ENCODE results near the gene PROSER2.
A peak's percentile ranks its signal among the peaks of the same experiment; 100 is the strongest.
"Not testable (repeated sequence)": the region's sequence is repeated elsewhere in the genome, so short reads cannot be mapped to it uniquely, and the experiment has no call there.

PROSER2 gene

GRCh38 chr10:11835704-11836103 is 12.5 kb downstream of the PROSER2 start:
- DNase-seq (ENCODE audit: low read depth, low spot score): no peak

- DNase-seq (ENCODE audit: low read depth, low spot score): no peak
Measured at GRCh38 chr10:11837372-11838161, 14.4 kb downstream of the PROSER2 start.

GRCh38 chr10:11838298-11838852 is 15.2 kb downstream of the PROSER2 start:
- DNase-seq (ENCODE audit: low read depth, low spot score): no peak

GRCh38 chr10:11841375-11841774 is 18.2 kb downstream of the PROSER2 start:
- DNase-seq (ENCODE audit: low read depth, low spot score): no peak

GRCh38 chr10:11842411-11842810 is 19.3 kb downstream of the PROSER2 start:
- DNase-seq (ENCODE audit: low read depth, low spot score): no peak

- no peak for DNase-seq (ENCODE audit: low read depth, low spot score)
Measured at GRCh38 chr10:11845113-11845512, 22.0 kb downstream of the PROSER2 start.

GRCh38 chr10:11846542-11846941 is 23.4 kb downstream of the PROSER2 start:
- no peak for DNase-seq (ENCODE audit: low read depth, low spot score)

- no peak for DNase-seq (ENCODE audit: low read depth, low spot score)
Measured at GRCh38 chr10:11849277-11849676, 26.1 kb downstream of the PROSER2 start.

GRCh38 chr10:11849911-11850310 is 26.8 kb downstream of the PROSER2 start:
- DNase-seq (ENCODE audit: low read depth, low spot score): no peak

- no peak for DNase-seq (ENCODE audit: low read depth, low spot score)
Measured at GRCh38 chr10:11851910-11852309, 28.8 kb downstream of the PROSER2 start.

GRCh38 chr10:11852637-11853036 is 29.5 kb downstream of the PROSER2 start:
- DNase-seq (ENCODE audit: low read depth, low spot score): not testable (repeated sequence)

- no peak for DNase-seq (ENCODE audit: low read depth, low spot score)
Measured at GRCh38 chr10:11853468-11853867, 30.3 kb downstream of the PROSER2 start.

GRCh38 chr10:11854301-11854700 is 31.1 kb downstream of the PROSER2 start:
- DNase-seq (ENCODE audit: low read depth, low spot score): peak; percentile 47

- no peak for DNase-seq (ENCODE audit: low read depth, low spot score)
Measured at GRCh38 chr10:11856089-11856488, 32.9 kb downstream of the PROSER2 start.

- no peak for DNase-seq (ENCODE audit: low read depth, low spot score)
Measured at GRCh38 chr10:11856678-11857077, 33.5 kb downstream of the PROSER2 start.

- DNase-seq (ENCODE audit: low read depth, low spot score): no peak
Measured at GRCh38 chr10:11858093-11858492, 34.9 kb downstream of the PROSER2 start.

GRCh38 chr10:11861341-11861740 is 38.2 kb downstream of the PROSER2 start:
- DNase-seq (ENCODE audit: low read depth, low spot score): no peak

GRCh38 chr10:11861811-11862428 is 38.8 kb downstream of the PROSER2 start:
- no peak for DNase-seq (ENCODE audit: low read depth, low spot score)

- DNase-seq (ENCODE audit: low read depth, low spot score): no peak
Measured at GRCh38 chr10:11863353-11864109, 40.4 kb downstream of the PROSER2 start.

- no peak for DNase-seq (ENCODE audit: low read depth, low spot score)
Measured at GRCh38 chr10:11864727-11865126, 41.6 kb downstream of the PROSER2 start.

- DNase-seq (ENCODE audit: low read depth, low spot score): no peak
Measured at GRCh38 chr10:11865561-11865960, 42.4 kb downstream of the PROSER2 start.
